H1 (cell line): Measurements from ENCODE around the gene OLFML2B. TPM values are rescaled to one million over a fixed set of nuclear protein-coding genes. Genes with fewer than 3 reads are reported as not detected.
A peak's percentile ranks its signal among the peaks of the same experiment; 100 is the strongest.

Experiments
- CTCF ChIA-PET: fragments of 300-600 bp; sonication (Branson Sonifier 250); formaldehyde crosslinking; loops from one replicate; lab custom pipeline; 2021; ENCODE audit not compliant: partially characterized antibody; lab: Charles Lee
- POLR2A ChIA-PET: fragments of 300-600 bp; sonication (Branson Sonifier 250); formaldehyde crosslinking; loops from one replicate; lab custom pipeline; 2021; ENCODE audit warnings: inconsistent platforms; ENCODE audit not compliant: partially characterized antibody; lab: Charles Lee
- DNase-seq, 2 experiments: peaks; one replicate each; pipeline versions ENCODE4 v3.0.0 to v3.0.0-alpha.2; 2010 to 2022; ENCODE audit warnings: low spot score in 2 of 2, low read depth in 1 of 2, mixed read lengths in 1 of 2
- FAIRE-seq: peaks from 2 replicates; lab custom pipeline; 2011; peaks lifted over from hg19 to GRCh38; lab: Jason Lieb, UNC
- H2AFZ ChIP-seq: 2 replicates; pipeline ENCODE4 v1.8.1; 2012; ENCODE audit warnings: low read length, inconsistent platforms
- H2AK5ac ChIP-seq: 2 replicates; pipeline ENCODE4 v1.6.1; 2013; ENCODE audit warnings: low read depth, low read length
- H2BK120ac ChIP-seq: replicated peaks from 2 replicates; pipeline ENCODE3; 2013; ENCODE audit warnings: low read depth, low read length, inconsistent platforms
- H2BK12ac ChIP-seq: 2 replicates; pipeline ENCODE4 v1.6.1; 2013; ENCODE audit warnings: low read depth, low read length
- H2BK15ac ChIP-seq: 2 replicates; pipeline ENCODE4 v1.6.1; 2013; ENCODE audit warnings: low read length
- H2BK20ac ChIP-seq: 2 replicates; pipeline ENCODE4 v1.6.1; 2013; ENCODE audit warnings: low read length
- H2BK5ac ChIP-seq: 2 replicates; pipeline ENCODE4 v1.6.1; 2013; ENCODE audit warnings: low read depth, low read length
- H3K14ac ChIP-seq: 2 replicates; pipeline ENCODE4 v1.6.1; 2013; ENCODE audit warnings: inconsistent platforms; ENCODE audit not compliant: insufficient read length
- H3K18ac ChIP-seq: 2 replicates; pipeline ENCODE4 v1.6.1; 2013; ENCODE audit warnings: low read length; ENCODE audit errors: extremely low read depth
- H3K23ac ChIP-seq: 2 replicates; pipeline ENCODE4 v1.6.1; 2013; ENCODE audit warnings: inconsistent platforms; ENCODE audit not compliant: insufficient read length
- H3K23me2 ChIP-seq: 2 replicates; pipeline ENCODE4 v1.6.1; 2013; ENCODE audit warnings: low read depth, low read length
- H3K27ac ChIP-seq: 2 replicates; pipeline ENCODE4 v1.6.1; 2011; ENCODE audit warnings: low read depth, low read length, inconsistent platforms
- H3K27me3 ChIP-seq, 4 experiments: replicated peaks in 1 of 4; 1 replicate in 1 of 4; 2 replicates in 3 of 4; pipeline versions ENCODE4 v1.6.1 to v1.8.1; 2011 to 2013; ENCODE audit warnings: low read length in 3 of 4, mild to moderate bottlenecking in 3 of 4, inconsistent platforms in 2 of 4, mixed read lengths in 2 of 4, moderate library complexity in 1 of 4; ENCODE audit not compliant: control insufficient read depth in 3 of 4, insufficient read depth in 3 of 4; ENCODE audit errors: extremely low read depth in 1 of 4
- H3K36me3 ChIP-seq, 4 experiments: 2 replicates each; pipeline versions ENCODE4 v1.6.1 to v1.8.1; 2011 to 2013; ENCODE audit warnings: mild to moderate bottlenecking in 4 of 4, low read length in 3 of 4, moderate library complexity in 2 of 4, control low read depth in 1 of 4, inconsistent platforms in 1 of 4; ENCODE audit not compliant: insufficient read depth in 4 of 4, control insufficient read depth in 2 of 4
- H3K4ac ChIP-seq: replicated peaks from 2 replicates; pipeline ENCODE3; 2013; ENCODE audit warnings: low read length, low read depth, mixed read lengths, inconsistent platforms; ENCODE audit not compliant: insufficient read length
- H3K4me1 ChIP-seq, 4 experiments: replicated peaks in 1 of 4; 1 replicate in 1 of 4; 2 replicates in 3 of 4; pipeline versions ENCODE4 v1.6.1 to v1.8.1; 2011 to 2013; ENCODE audit warnings: low read length in 3 of 4, inconsistent platforms in 2 of 4, mixed read lengths in 1 of 4; ENCODE audit not compliant: insufficient read depth in 4 of 4, control insufficient read depth in 3 of 4
- H3K4me2 ChIP-seq, 2 experiments: 2 replicates each; pipeline versions ENCODE4 v1.6.1 to v1.8.1; 2011 to 2013; ENCODE audit warnings: low read depth in 2 of 2, low read length in 2 of 2, control low read depth in 1 of 2, inconsistent platforms in 1 of 2, mild to moderate bottlenecking in 1 of 2; ENCODE audit not compliant: insufficient read depth in 1 of 2
- H3K4me3 ChIP-seq, 4 experiments: fragments of 200-600, 300-600 bp in 1 of 4; sonication (generic), shearing (Covaris generic), sonication (Bioruptor Twin) in 1 of 4; 2 replicates each; pipeline versions ENCODE4 v1.5.1 to v1.8.1; 2011 to 2016; ENCODE audit warnings: low read length in 4 of 4, low read depth in 3 of 4, control low read depth in 2 of 4, inconsistent platforms in 2 of 4, mild to moderate bottlenecking in 2 of 4, mixed read lengths in 1 of 4, moderate library complexity in 1 of 4; ENCODE audit not compliant: insufficient read depth in 2 of 4; ENCODE audit errors: extremely low read depth in 1 of 4
- H3K56ac ChIP-seq: replicated peaks from 2 replicates; pipeline ENCODE3; 2013; ENCODE audit warnings: low read depth, mild to moderate bottlenecking, mixed read lengths, low read length, inconsistent platforms; ENCODE audit not compliant: insufficient read length
- H3K79me1 ChIP-seq: 2 replicates; pipeline ENCODE4 v1.6.1; 2013; ENCODE audit warnings: low read depth, low read length, control low read depth
- H3K79me2 ChIP-seq, 2 experiments: 2 replicates each; pipeline versions ENCODE4 v1.6.1 to v1.8.1; 2012 to 2013; ENCODE audit warnings: low read length in 2 of 2, mild to moderate bottlenecking in 2 of 2, inconsistent platforms in 1 of 2; ENCODE audit not compliant: insufficient read depth in 2 of 2, control insufficient read depth in 1 of 2
- H3K9ac ChIP-seq, 4 experiments: replicated peaks in 1 of 4; 1 replicate in 1 of 4; 2 replicates in 3 of 4; pipeline versions ENCODE4 v1.6.1 to v1.8.1; 2011 to 2013; ENCODE audit warnings: low read depth in 3 of 4, low read length in 3 of 4, control low read depth in 2 of 4, mild to moderate bottlenecking in 2 of 4, moderate library complexity in 2 of 4, inconsistent platforms in 1 of 4; ENCODE audit errors: extremely low read depth in 1 of 4
- H3K9me3 ChIP-seq, 2 experiments: 2 replicates each; pipeline versions ENCODE4 v1.6.1 to v1.8.1; 2012 to 2013; ENCODE audit warnings: mild to moderate bottlenecking in 2 of 2, moderate library complexity in 2 of 2, control low read depth in 1 of 2, inconsistent platforms in 1 of 2, low read depth in 1 of 2, low read length in 1 of 2, mixed read lengths in 1 of 2; ENCODE audit not compliant: insufficient read depth in 2 of 2
- H4K20me1 ChIP-seq, 2 experiments: replicated peaks in 1 of 2; 2 replicates each; pipeline versions ENCODE3 to v1.8.1; 2011 to 2013; ENCODE audit warnings: inconsistent platforms in 2 of 2, low read length in 2 of 2, mild to moderate bottlenecking in 1 of 2; ENCODE audit not compliant: insufficient read depth in 2 of 2, control insufficient read depth in 1 of 2
- H4K5ac ChIP-seq: 2 replicates; pipeline ENCODE4 v1.6.1; 2013; ENCODE audit warnings: low read length, low read depth, mixed read lengths, inconsistent platforms; ENCODE audit not compliant: insufficient read length
- H4K8ac ChIP-seq: 2 replicates; pipeline ENCODE4 v1.8.0; 2013; ENCODE audit warnings: mild to moderate bottlenecking, moderate library complexity, low read length, inconsistent platforms; ENCODE audit not compliant: insufficient read depth; ENCODE audit errors: extremely low read depth
- H4K91ac ChIP-seq: replicated peaks from 2 replicates; pipeline ENCODE3; 2013; ENCODE audit warnings: low read length, mixed read lengths, inconsistent platforms; ENCODE audit not compliant: insufficient read length
- CHD2 ChIP-seq: IDR thresholded peaks from 2 replicates; pipeline ENCODE4 v1.6.1; 2012; ENCODE audit warnings: low read length, improper control_type of control experiment
- WGBS, 2 experiments: shearing (Covaris generic) in 1 of 2; methylation state at CpG; one replicate each; pipeline versions ENCODE4 v1.1.6 to v1.1.7; 2013 to 2015; ENCODE audit warnings: low lambda C conversion rate in 2 of 2, mixed read lengths in 2 of 2, inconsistent platforms in 1 of 2, low coverage in 1 of 2, missing lambda C conversion rate in 1 of 2; ENCODE audit not compliant: insufficient replicate concordance in 2 of 2, insufficient coverage in 1 of 2, insufficient read length in 1 of 2; ENCODE audit errors: extremely low coverage in 1 of 2, missing lambda C conversion rate in 1 of 2; 5-methylcytosine and 5-hydroxymethylcytosine counted together
- polyA plus RNA-seq, 7 experiments: library from polyadenylated mRNA; depleted of rRNA in 3 of 7; stranded (reverse) in 5 of 7; unstranded in 2 of 7; fragments of >200 nt in 5 of 7; fragments of 200-250 nt in 2 of 7; gene quantifications; 1 replicate in 5 of 7; 2 replicates in 1 of 7; 4 replicates in 1 of 7; pipeline versions ENCODE4 v1.2.1 to v1.2.3, GENCODE V29; 2011 to 2013; ENCODE audit warnings: missing spikeins in 2 of 7, mixed read lengths in 2 of 7
- total RNA-seq: library from RNA; stranded (reverse); fragmentation: NEBNext Ultra II Directional; extraction: Animal tissue kit (Norgen Biotek cat#: 25700); gene quantifications from 2 replicates; pipeline ENCODE4 v1.2.1, GENCODE V29; 2021
- TF ChIP-seq, protein P1 (sequence below), 3 experiments: IDR thresholded peaks; 1 replicate in 2 of 3; 2 replicates in 1 of 3; pipeline versions ENCODE4 v1.5.1 to v1.6.1; 2011; ENCODE audit warnings: low read length in 3 of 3, mild to moderate bottlenecking in 3 of 3, inconsistent platforms in 2 of 3, low read depth in 1 of 3, moderate library complexity in 1 of 3; ENCODE audit not compliant: insufficient read depth in 1 of 3; ENCODE audit errors: control extremely low read depth in 1 of 3
- TF ChIP-seq, protein P2 (sequence below): IDR thresholded peaks from 2 replicates; pipeline ENCODE4 v1.6.1; 2012; ENCODE audit warnings: low read length, inconsistent platforms

Gene OLFML2B
- total and polyA plus RNA-seq, 2 of the 8 experiments (the other 6 are each of a cell fraction or from before 2014, with no cell fraction given), result 6.5 to 10.4 TPM

DNA sequence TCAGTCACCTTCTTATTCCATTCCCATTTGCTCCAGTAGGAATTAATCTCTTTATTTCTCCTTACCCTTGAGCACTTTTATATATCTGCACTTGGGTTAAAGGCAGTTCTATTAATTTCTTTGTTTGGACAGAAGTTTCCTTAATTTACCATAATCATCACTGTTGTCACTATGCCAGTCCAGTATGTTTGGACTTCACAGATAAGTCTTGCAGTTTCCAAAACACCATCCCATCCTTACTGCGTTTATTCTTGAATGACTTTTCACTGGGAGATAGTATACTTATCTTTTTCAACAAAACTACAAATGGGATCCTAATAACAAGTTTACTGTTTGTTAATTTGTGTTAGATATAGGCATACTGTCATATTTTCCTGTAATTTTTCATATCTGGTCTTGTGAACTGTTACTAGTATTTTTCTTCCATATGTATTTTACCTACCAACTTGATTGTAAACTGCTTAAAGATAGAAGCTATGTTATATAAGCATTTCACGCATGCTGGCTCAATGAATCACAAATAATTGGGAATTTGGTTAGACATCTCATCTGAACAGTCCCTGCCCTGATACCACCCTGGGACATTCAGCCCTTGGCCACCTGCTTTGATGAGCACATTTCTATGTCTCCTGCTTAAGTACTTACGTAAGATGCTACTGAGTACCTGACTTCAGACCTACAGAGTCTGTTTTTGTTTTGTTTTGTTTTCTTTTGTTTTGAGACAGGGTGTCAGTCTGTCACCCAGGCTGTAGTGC lies 78.2 kb downstream of the OLFML2B start:
- Histone ChIP-seq H3K4me3 (no peak overlapping the region), H3K79me1 (no peaks in the 10 kb centered on the region), H3K36me3 (no peaks in the 10 kb centered on the region), H3K9ac (peak overlapping the region in 1 of 4 experiments; percentile 36; a peak in 2 of 7 replicates), H4K20me1 (no peaks in the 10 kb centered on the region), H3K14ac (no peak overlapping the region), H2BK5ac (no peak overlapping the region), H3K4me1 (peaks cover 0 to 9% (median 7%) of the 10 kb centered on the region in 4 experiments; a peak in 4 of 7 replicates), H2BK12ac (no peak overlapping the region; the same call in 1 of the 2 replicates), H2BK15ac (no peak overlapping the region), H3K4me2 (peak overlapping the region; percentile 4 to 5; a peak in 1 of 4 replicates), H3K27me3 (no peaks in the 10 kb centered on the region), H2BK120ac (no peak overlapping the region), H3K4ac (no peak overlapping the region), H3K79me2 (no peaks in the 10 kb centered on the region), H2BK20ac (no peak overlapping the region), H2AFZ (no peak overlapping the region), H4K5ac (no peak overlapping the region), H3K9me3 (no peaks in the 10 kb centered on the region), H4K8ac (no peak overlapping the region), H3K23ac (no peak overlapping the region), H3K18ac (no peak overlapping the region), H3K56ac (no peak overlapping the region), H3K23me2 (no peaks in the 10 kb centered on the region), H2AK5ac (no peak overlapping the region), H3K27ac (no peak overlapping the region), H4K91ac (no peak overlapping the region)
- TF ChIP-seq CHD2, result no peak
- TF ChIP-seq, protein P1, sequence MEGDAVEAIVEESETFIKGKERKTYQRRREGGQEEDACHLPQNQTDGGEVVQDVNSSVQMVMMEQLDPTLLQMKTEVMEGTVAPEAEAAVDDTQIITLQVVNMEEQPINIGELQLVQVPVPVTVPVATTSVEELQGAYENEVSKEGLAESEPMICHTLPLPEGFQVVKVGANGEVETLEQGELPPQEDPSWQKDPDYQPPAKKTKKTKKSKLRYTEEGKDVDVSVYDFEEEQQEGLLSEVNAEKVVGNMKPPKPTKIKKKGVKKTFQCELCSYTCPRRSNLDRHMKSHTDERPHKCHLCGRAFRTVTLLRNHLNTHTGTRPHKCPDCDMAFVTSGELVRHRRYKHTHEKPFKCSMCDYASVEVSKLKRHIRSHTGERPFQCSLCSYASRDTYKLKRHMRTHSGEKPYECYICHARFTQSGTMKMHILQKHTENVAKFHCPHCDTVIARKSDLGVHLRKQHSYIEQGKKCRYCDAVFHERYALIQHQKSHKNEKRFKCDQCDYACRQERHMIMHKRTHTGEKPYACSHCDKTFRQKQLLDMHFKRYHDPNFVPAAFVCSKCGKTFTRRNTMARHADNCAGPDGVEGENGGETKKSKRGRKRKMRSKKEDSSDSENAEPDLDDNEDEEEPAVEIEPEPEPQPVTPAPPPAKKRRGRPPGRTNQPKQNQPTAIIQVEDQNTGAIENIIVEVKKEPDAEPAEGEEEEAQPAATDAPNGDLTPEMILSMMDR (IDR thresholded peaks at IDR 0.05; ENCODE audit: control extremely low read depth in 1 of 3, insufficient read depth in 1 of 3, low read depth in 1 of 3, low read length in 3 of 3), result no peak
- TF ChIP-seq, protein P2, sequence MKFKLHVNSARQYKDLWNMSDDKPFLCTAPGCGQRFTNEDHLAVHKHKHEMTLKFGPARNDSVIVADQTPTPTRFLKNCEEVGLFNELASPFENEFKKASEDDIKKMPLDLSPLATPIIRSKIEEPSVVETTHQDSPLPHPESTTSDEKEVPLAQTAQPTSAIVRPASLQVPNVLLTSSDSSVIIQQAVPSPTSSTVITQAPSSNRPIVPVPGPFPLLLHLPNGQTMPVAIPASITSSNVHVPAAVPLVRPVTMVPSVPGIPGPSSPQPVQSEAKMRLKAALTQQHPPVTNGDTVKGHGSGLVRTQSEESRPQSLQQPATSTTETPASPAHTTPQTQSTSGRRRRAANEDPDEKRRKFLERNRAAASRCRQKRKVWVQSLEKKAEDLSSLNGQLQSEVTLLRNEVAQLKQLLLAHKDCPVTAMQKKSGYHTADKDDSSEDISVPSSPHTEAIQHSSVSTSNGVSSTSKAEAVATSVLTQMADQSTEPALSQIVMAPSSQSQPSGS, result no peak
- CTCF ChIA-PET, result interaction anchor here (1.3 to 2.4 kb wide), 3 partner anchors 73 to 153 kb away, joined by 3 to 5 read pairs (median 3); no protein-coding TSS in a partner anchor
- WGBS, 2 experiments, result 82% methylated on average over 3 of the region's 3 CpGs; no CpG with 5 or more reads in 1 of the 2 experiments
- FAIRE-seq, result no peak
- no peak for DNase-seq
- POLR2A ChIA-PET, result no interaction called here
